Loucy (cell line): ENCODE measurements around the gene CDC42EP3.

Experiments used
- H2AFZ ChIP-seq: fragments of 200-600 bp; sonication (generic); 2 replicates; pipeline ENCODE4 v1.6.0; 2016; ENCODE audit warnings: antibody characterized with exemption, mild to moderate bottlenecking, low read length, moderate library complexity
- H3F3A ChIP-seq: fragments of 200-600 bp; 2 replicates; pipeline ENCODE4 v1.6.0; 2016; ENCODE audit warnings: antibody characterized with exemption, low read depth, mild to moderate bottlenecking
- H3K27me3 ChIP-seq: fragments of 200-600 bp; sonication (generic); 2 replicates; pipeline ENCODE4 v1.6.1; 2014; ENCODE audit warnings: low read length, mild to moderate bottlenecking; ENCODE audit not compliant: insufficient read depth, poor library complexity, severe bottlenecking
- H3K36me3 ChIP-seq: fragments of 200-600 bp; sonication (generic); 2 replicates; pipeline ENCODE4 v1.6.1; 2016; ENCODE audit warnings: low read length; ENCODE audit not compliant: insufficient read depth
- H3K4me1 ChIP-seq: fragments of 200-600 bp; sonication (generic); 2 replicates; pipeline ENCODE4 v1.5.1; 2014; ENCODE audit warnings: low read length, mild to moderate bottlenecking; ENCODE audit not compliant: insufficient read depth, poor library complexity, severe bottlenecking
- H3K4me2 ChIP-seq: fragments of 200-600 bp; sonication (generic); 2 replicates; pipeline ENCODE4 v1.6.0; 2014; ENCODE audit warnings: antibody characterized with exemption, low read length, low read depth, mild to moderate bottlenecking; ENCODE audit not compliant: poor library complexity, severe bottlenecking
- H3K4me3 ChIP-seq: fragments of 200-600 bp; sonication (generic); 2 replicates; pipeline ENCODE4 v1.5.1; 2014; ENCODE audit warnings: low read length, mild to moderate bottlenecking, mixed read lengths; ENCODE audit not compliant: poor library complexity, severe bottlenecking
- H3K79me2 ChIP-seq: fragments of 200-600 bp; sonication (generic); 2 replicates; pipeline ENCODE4 v1.6.1; 2014; ENCODE audit warnings: low read length; ENCODE audit not compliant: insufficient read depth
- H3K9ac ChIP-seq: fragments of 200-600 bp; sonication (generic); 2 replicates; pipeline ENCODE4 v1.6.0; 2014; ENCODE audit warnings: mild to moderate bottlenecking, low read depth, low read length, moderate library complexity; ENCODE audit not compliant: poor library complexity, severe bottlenecking
- H3K9me2 ChIP-seq: fragments of 200-600 bp; sonication (generic); replicated peaks from 2 replicates; pipeline ENCODE4 v1.6.1; 2016; ENCODE audit warnings: low read depth, low read length, mixed read lengths
- H3K9me3 ChIP-seq: fragments of 200-600 bp; sonication (generic); 2 replicates; pipeline ENCODE4 v1.6.1; 2014; ENCODE audit warnings: mild to moderate bottlenecking, antibody characterized with exemption, low read length, low read depth; ENCODE audit not compliant: insufficient read depth
- H4K20me1 ChIP-seq: fragments of 200-600 bp; sonication (generic); 2 replicates; pipeline ENCODE4 v1.6.0; 2014; ENCODE audit warnings: antibody characterized with exemption, low read length, mild to moderate bottlenecking; ENCODE audit not compliant: insufficient read depth, poor library complexity, severe bottlenecking
- EZH2phosphoT487 ChIP-seq: fragments of 200-600 bp; IDR thresholded peaks from 2 replicates; pipeline ENCODE4 v1.6.1; 2018; ENCODE audit warnings: antibody characterized with exemption, mild to moderate bottlenecking, moderate library complexity, borderline replicate concordance
- TF ChIP-seq, protein P1 (sequence below): fragments of 200-600 bp; sonication (generic); conservative IDR thresholded peaks from 2 replicates; pipeline ENCODE4 v1.5.1; 2014; ENCODE audit warnings: mild to moderate bottlenecking, antibody characterized with exemption, low read length

CDC42EP3 gene

DNA sequence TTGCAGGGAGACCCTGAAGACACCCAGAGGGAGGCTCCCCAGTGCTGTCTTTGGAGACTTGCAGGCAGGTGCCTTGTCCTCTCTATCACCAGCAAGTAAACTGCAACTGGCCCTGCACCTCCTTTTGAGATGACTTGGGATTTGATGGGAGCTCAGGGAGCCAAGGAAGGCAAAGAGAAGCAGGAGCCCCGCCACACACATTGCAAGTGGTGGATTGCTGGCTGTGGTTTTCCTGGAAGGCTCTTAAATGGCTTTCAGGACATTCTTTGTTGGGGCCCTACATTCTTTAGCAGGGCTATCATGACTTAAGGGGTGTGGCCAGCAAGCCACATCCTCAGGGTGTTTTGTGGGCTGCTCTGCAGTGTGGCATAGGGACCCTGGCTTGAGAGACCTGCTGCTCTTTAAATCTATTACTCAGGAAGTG is 39.9 kb upstream of the CDC42EP3 start:
- Histone ChIP-seq H3K4me1 (peaks cover 56% of the 10 kb centered on the region), H3K9ac (no peak overlapping the region), H4K20me1 (no peaks in the 10 kb centered on the region), H3K9me3 (peaks cover 3% of the 10 kb centered on the region), H2AFZ (no peak overlapping the region), H3K4me3 (peak overlapping the region; percentile 52), H3K36me3 (no peaks in the 10 kb centered on the region), H3K27me3 (peaks cover 5% of the 10 kb centered on the region), H3K4me2 (peak overlapping the region; percentile 67), H3F3A (no peaks in the 10 kb centered on the region), H3K79me2 (no peaks in the 10 kb centered on the region), H3K9me2 (no peaks in the 10 kb centered on the region)
- TF ChIP-seq, protein P1, sequence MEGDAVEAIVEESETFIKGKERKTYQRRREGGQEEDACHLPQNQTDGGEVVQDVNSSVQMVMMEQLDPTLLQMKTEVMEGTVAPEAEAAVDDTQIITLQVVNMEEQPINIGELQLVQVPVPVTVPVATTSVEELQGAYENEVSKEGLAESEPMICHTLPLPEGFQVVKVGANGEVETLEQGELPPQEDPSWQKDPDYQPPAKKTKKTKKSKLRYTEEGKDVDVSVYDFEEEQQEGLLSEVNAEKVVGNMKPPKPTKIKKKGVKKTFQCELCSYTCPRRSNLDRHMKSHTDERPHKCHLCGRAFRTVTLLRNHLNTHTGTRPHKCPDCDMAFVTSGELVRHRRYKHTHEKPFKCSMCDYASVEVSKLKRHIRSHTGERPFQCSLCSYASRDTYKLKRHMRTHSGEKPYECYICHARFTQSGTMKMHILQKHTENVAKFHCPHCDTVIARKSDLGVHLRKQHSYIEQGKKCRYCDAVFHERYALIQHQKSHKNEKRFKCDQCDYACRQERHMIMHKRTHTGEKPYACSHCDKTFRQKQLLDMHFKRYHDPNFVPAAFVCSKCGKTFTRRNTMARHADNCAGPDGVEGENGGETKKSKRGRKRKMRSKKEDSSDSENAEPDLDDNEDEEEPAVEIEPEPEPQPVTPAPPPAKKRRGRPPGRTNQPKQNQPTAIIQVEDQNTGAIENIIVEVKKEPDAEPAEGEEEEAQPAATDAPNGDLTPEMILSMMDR = peak; percentile 30; the same call in 1 of the 2 replicates
- peak; percentile 26; the same call in 1 of the 2 replicates for TF ChIP-seq EZH2phosphoT487

DNA sequence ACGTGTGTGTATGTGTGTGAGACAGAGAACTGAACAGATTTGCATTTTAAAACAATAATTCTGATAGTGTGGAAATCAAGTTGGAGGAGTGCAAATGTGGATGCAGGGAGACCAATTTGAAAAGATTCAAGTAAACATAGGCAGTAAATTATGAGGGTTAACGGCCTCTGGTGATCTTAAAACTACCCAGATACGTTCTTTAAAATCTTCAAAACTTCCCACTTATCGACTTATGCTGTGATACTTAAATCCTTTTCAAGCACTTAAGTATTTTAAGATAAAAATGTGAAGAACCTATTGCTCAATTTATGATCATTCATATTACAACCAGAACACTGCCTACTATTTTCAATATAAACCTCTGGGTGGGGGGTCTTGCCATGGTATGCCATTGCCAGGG is 37.7 kb upstream of the CDC42EP3 start:
- no peaks in the 10 kb centered on the region for H3K79me2 ChIP-seq
- peaks cover 61% of the 10 kb centered on the region for H3K4me1 ChIP-seq
- no peaks in the 10 kb centered on the region for H3F3A ChIP-seq
- H3K4me2 ChIP-seq = no peak overlapping the region
- no peaks in the 10 kb centered on the region for H4K20me1 ChIP-seq
- no peaks in the 10 kb centered on the region for H3K9me3 ChIP-seq
- TF ChIP-seq, protein P1 = no peak
- no peak for TF ChIP-seq EZH2phosphoT487
- H3K9me2 ChIP-seq = no peaks in the 10 kb centered on the region
- no peaks in the 10 kb centered on the region for H3K27me3 ChIP-seq
- H3K4me3 ChIP-seq = no peak overlapping the region
- no peaks in the 10 kb centered on the region for H3K36me3 ChIP-seq
- no peak overlapping the region for H3K9ac ChIP-seq
- no peak overlapping the region for H2AFZ ChIP-seq

DNA sequence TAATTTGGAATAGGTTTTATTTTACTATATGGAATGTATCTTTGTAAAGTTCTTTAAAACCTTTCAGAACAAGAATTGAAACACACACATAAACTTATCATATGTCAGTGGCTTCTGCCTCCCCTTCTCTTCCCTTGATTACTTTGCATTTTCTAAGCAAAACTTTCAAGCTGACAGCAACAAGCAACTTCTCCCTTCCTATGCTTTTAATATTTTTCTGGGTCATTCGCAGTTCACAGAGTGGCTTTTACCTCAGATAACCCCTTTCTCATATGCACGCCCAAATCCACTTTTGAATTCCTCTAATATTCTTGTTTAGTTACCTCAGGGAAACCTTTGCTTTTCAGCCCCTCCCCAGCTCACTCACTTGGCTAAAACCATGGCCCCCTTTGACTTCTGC is 36.7 kb upstream of the CDC42EP3 start:
- H3K9ac ChIP-seq = no peak overlapping the region
- no peaks in the 10 kb centered on the region for H3K79me2 ChIP-seq
- no peak overlapping the region for H3K4me3 ChIP-seq
- no peaks in the 10 kb centered on the region for H3F3A ChIP-seq
- H3K4me1 ChIP-seq = peaks cover 53% of the 10 kb centered on the region
- no peak for TF ChIP-seq EZH2phosphoT487
- TF ChIP-seq, protein P1 = no peak
- no peak overlapping the region for H3K4me2 ChIP-seq
- H3K9me2 ChIP-seq = no peaks in the 10 kb centered on the region
- no peaks in the 10 kb centered on the region for H3K27me3 ChIP-seq
- H3K36me3 ChIP-seq = no peaks in the 10 kb centered on the region
- no peak overlapping the region for H2AFZ ChIP-seq
- no peaks in the 10 kb centered on the region for H4K20me1 ChIP-seq
- H3K9me3 ChIP-seq = no peaks in the 10 kb centered on the region
